C4-2B (cell line): ENCODE results near the gene EEF1G.

ENCODE experiments used
- H3K27ac ChIP-seq: fragments of 450-650 bp; 2 replicates; pipeline ENCODE4 v1.5.1; 2017
- CTCF ChIP-seq: fragments of 450-650 bp; conservative IDR thresholded peaks from 2 replicates; pipeline ENCODE4 v1.5.1; 2017; ENCODE audit warnings: mild to moderate bottlenecking
- ZFX ChIP-seq: fragments of 450-650 bp; IDR thresholded peaks from 2 replicates; pipeline ENCODE4 v1.6.1; 2017

EEF1G gene

GRCh38 chr11:62540804-62541701, 32.6 kb downstream of the EEF1G start:
- H3K27ac ChIP-seq: 0 out of 2 replicates have a peak overlapping the region, but pooled peaks have one; percentile 0

DNA sequence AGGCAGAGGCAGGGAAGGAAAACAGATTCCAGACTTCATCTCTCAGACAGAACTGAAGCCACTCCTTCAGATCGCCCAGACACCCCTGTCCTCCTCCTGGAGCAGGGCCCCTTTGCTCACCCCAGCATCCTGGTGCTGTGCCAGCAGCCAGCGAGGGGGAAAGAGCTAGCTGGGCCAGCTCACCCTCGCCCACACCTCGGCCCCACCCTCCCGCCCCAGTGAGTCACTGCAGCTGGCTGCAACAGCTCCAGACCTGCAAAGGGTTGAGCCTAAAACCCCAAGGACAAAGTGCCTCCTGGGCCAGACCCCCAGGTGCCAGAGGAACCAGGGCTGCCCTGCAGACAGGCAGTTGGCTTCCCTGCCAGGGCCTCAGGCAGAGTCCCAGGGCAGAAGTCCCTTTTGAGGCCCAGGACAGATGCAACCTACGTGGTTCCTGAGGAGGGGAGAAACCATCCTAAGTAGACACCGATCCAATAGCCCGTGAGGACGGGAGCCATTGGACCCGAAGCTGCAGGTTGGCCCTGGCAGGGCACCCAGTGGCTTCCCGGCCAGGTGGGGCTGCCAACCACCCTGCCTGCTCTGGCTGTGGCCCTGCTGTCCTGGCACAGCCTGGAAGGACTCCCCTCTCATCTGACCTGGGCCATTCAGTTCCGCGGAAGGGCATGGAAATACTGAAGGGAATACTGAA, 34.3 kb downstream of the EEF1G start:
- H3K27ac ChIP-seq: no peak overlapping the region
- no peak for TF ChIP-seq ZFX
- TF ChIP-seq CTCF: no peak

More at GRCh38 chr11:62540804-62541701, 32.6 kb downstream of the EEF1G start:
- TF ChIP-seq CTCF (no peak), ZFX (no peak)

DNA sequence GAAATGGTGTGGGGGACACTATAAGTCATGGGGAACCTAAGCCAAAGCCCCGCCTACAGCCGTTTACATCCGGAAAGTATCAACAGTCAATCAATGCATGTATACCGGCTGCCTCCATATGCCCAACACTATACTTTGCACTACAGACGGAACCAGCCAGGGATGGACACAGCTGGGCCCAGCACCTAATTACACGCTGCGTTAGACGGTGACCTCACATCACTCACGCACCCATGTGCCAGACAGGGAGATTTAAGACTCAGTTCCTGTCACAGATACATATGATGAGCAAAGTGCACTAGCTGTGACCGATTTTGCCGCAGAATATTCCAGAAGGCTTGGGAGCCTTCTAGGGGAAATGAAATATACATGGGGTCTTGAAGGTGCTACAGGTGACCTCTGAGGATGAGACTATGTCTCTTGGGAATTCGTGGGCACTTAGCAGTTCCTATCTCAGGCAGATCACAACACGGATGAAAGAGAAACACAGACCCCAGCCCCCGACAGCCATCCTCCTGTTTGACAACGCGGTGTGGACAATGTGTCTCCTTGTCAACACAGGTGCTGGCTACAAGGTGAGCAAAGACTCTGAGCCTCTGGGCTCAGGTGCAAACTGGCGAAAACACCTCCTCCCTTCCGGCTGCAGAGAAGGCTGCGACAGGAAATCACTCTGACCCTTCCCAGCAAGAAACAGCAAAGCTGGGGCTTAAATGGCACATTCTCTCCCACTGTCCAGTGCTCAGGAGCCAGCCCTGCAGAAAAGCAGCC, 35.0 kb downstream of the EEF1G start:
- TF ChIP-seq ZFX (no peak), CTCF (no peak)
- no peak overlapping the region for H3K27ac ChIP-seq

DNA sequence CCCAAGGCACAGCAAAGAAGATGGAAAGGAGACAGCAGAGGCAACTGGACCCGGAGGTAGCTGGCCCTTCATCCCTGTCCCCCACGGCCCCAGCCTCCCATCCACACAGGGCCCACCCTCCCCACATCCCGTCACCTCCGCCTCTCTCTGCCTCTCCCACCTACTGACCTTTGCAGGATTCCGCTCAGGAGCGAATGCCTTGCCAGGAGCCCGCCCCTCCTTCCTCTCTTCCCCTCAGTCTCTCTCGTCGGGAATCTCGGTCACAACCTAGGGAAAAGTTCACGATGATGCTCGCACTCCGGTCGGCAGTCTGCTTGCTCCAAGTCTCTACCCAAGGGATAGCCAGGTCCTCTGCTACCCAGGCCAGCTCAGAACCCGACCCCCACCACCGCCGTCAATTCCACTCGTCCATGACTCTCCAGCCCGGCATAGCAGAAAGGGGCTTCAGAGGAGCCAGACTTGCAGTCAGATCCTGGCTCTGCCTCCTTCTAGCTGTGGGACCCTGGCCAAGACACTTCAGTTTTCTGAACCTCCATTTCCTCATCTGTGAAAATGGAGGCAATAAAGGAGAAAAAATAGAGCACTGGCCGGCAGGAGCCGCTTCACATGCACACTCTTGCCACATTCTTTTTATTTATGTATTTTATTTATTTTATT, 37.3 kb downstream of the EEF1G start:
- no peak overlapping the region for H3K27ac ChIP-seq
- TF ChIP-seq CTCF: no peak
- no peak for TF ChIP-seq ZFX

- TF ChIP-seq ZFX (no peak), CTCF (no peak)
- no peak overlapping the region for H3K27ac ChIP-seq
Measured at GRCh38 chr11:62535802-62536201, 37.9 kb downstream of the EEF1G start.

GRCh38 chr11:62534779-62535545, 38.7 kb downstream of the EEF1G start:
- H3K27ac ChIP-seq: no peak overlapping the region
- TF ChIP-seq ZFX (no peak), CTCF (no peak)
